Measurements from ENCODE around the gene HNRNPA3. TPM values are rescaled to one million over a fixed set of nuclear protein-coding genes. Genes with fewer than 3 reads are reported as not detected.

HNRNPA3 gene
- total and polyA plus RNA-seq, 2 of the 13 experiments (the other 11 are each of a cell fraction or from before 2014, with no cell fraction given): 73.3 to 97.7 TPM

DNA sequence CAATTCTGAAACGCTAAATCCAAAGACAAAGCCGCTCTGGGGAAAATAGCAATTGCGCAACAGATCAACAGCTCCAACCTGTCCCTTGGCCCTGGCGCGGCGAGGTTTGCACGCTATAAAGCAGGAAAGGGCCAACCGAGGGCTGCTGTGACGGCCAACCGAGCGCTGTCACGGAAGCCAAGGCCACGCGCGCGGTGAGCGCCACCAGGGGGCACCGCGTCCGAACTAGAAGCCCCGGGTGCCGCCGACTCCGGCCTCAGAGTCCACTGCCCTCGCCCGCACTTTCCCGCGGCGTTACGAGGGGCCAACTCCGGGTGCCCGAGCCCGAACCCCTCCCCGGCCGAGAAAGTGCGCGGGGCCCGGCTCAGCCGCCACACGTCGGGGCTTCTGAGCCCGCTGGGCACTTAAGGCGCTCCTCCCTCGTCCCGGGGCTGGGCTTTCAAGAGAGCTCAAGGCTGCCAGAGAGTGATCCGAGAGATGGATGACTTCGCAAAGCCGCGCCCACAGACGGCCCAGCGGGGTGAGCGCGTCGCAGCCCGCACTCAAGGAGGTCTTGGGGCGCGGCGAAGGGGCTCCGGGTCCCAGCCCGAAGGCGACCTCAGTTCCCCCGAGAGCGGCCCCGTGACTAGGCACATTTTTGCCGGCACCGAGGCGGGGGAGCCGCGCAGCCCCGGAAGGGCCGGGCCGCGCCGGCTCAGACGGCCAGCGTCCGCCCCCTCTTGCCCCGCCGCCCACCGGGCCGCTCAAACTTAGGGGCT is 51.0 kb downstream of the HNRNPA3 start (continued):
- TF ChIP-seq TERF1 (CRISPR knock-in tag; IDR thresholded peaks at IDR 0.05) (no peak), MTF1 (CRISPR knock-in tag; IDR thresholded peaks at IDR 0.05) (0 out of 2 replicates have a peak, but pooled peaks have one; percentile 81), SMARCE1 (IDR thresholded peaks at IDR 0.05; ENCODE audit: borderline replicate concordance) (no peak), PTBP1 (IDR thresholded peaks at IDR 0.05; ENCODE audit: low read depth, low read length, poor library complexity, severe bottlenecking) (no peak), THYN1 (CRISPR knock-in tag; IDR thresholded peaks at IDR 0.05; ENCODE audit: borderline replicate concordance, low read depth) (no peak), KDM3A (CRISPR knock-in tag; IDR thresholded peaks at IDR 0.05; ENCODE audit: low read depth) (peak; percentile 98), GATAD2A (CRISPR knock-in tag; IDR thresholded peaks at IDR 0.05) (peak; percentile 98), ZNF816 (CRISPR knock-in tag; IDR thresholded peaks at IDR 0.05; ENCODE audit: borderline replicate concordance) (peak; percentile 73; the same call in 1 of the 2 replicates), ZNF207 (IDR thresholded peaks at IDR 0.05; ENCODE audit: borderline replicate concordance) (no peak), ZFP1 (CRISPR knock-in tag; IDR thresholded peaks at IDR 0.05) (peak; percentile 82; the same call in 1 of the 2 replicates), ZNF512B (CRISPR knock-in tag; IDR thresholded peaks at IDR 0.05; ENCODE audit: borderline replicate concordance) (peak; percentile 100), ZNF777 (CRISPR knock-in tag; IDR thresholded peaks at IDR 0.05) (peak; percentile 87), ZNF557 (CRISPR knock-in tag; IDR thresholded peaks at IDR 0.05) (no peak; the same call in 1 of the 2 replicates), HINFP (CRISPR knock-in tag; IDR thresholded peaks at IDR 0.05; ENCODE audit: low read depth) (peak; percentile 76; the same call in 1 of the 2 replicates)
- TF ChIP-seq, protein P1, sequence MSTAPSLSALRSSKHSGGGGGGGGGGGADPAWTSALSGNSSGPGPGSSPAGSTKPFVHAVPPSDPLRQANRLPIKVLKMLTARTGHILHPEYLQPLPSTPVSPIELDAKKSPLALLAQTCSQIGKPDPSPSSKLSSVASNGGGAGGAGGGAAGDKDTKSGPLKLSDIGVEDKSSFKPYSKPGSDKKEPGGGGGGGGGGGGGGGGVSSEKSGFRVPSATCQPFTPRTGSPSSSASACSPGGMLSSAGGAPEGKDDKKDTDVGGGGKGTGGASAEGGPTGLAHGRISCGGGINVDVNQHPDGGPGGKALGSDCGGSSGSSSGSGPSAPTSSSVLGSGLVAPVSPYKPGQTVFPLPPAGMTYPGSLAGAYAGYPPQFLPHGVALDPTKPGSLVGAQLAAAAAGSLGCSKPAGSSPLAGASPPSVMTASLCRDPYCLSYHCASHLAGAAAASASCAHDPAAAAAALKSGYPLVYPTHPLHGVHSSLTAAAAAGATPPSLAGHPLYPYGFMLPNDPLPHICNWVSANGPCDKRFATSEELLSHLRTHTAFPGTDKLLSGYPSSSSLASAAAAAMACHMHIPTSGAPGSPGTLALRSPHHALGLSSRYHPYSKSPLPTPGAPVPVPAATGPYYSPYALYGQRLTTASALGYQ (CRISPR knock-in tag; IDR thresholded peaks at IDR 0.05): peak; percentile 94
- TF ChIP-seq, protein P2, sequence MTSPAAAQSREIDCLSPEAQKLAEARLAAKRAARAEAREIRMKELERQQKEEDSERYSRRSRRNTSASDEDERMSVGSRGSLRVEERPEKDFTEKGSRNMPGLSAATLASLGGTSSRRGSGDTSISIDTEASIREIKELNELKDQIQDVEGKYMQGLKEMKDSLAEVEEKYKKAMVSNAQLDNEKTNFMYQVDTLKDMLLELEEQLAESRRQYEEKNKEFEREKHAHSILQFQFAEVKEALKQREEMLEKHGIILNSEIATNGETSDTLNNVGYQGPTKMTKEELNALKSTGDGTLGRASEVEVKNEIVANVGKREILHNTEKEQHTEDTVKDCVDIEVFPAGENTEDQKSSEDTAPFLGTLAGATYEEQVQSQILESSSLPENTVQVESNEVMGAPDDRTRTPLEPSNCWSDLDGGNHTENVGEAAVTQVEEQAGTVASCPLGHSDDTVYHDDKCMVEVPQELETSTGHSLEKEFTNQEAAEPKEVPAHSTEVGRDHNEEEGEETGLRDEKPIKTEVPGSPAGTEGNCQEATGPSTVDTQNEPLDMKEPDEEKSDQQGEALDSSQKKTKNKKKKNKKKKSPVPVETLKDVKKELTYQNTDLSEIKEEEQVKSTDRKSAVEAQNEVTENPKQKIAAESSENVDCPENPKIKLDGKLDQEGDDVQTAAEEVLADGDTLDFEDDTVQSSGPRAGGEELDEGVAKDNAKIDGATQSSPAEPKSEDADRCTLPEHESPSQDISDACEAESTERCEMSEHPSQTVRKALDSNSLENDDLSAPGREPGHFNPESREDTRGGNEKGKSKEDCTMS (CRISPR knock-in tag; conservative IDR thresholded peaks at IDR 0.05): no peak

Measured in HepG2 (cell line).